Measurements from ENCODE around the gene BTN2A1. TPM values are rescaled to one million over a fixed set of nuclear protein-coding genes. Genes with fewer than 3 reads are reported as not detected.

BTN2A1 gene
- total and polyA plus RNA-seq, 10 of the 15 experiments (the other 5 are each of a cell fraction or from before 2014, with no cell fraction given) = 8.2 to 28.0 (median 15.8) TPM

DNA sequence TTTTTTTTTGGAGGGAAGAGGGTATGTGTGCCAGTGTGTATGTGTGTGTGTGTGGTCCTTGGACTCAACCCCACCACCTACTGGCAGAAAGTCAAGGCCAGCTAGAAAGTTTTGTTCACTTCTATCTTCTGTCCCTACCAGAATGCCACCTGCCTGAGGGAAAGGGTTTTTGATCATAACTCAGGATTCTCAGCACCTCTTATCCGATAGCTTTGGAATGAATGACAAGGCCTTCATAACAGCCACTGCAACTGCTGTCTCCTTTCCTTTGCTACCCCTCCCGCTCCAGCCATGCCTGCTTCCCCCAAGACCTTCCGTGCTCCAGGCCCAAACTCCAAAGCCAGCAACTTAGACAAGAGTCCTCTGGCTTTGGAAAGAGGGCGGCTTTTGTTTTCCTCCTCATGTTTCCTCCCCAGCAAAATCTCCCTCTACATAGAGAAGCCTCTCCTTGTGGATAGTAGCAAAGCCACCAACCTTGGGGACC lies 37.0 kb upstream of the BTN2A1 start (continued):
- TF ChIP-seq ATF3 (IDR thresholded peaks at IDR 0.05; ENCODE audit: borderline replicate concordance, extremely low read depth, low read depth, low read length) = no peak
- no peak for TF ChIP-seq CEBPZ (IDR thresholded peaks at IDR 0.05; ENCODE audit: low read depth, low read length)

DNA sequence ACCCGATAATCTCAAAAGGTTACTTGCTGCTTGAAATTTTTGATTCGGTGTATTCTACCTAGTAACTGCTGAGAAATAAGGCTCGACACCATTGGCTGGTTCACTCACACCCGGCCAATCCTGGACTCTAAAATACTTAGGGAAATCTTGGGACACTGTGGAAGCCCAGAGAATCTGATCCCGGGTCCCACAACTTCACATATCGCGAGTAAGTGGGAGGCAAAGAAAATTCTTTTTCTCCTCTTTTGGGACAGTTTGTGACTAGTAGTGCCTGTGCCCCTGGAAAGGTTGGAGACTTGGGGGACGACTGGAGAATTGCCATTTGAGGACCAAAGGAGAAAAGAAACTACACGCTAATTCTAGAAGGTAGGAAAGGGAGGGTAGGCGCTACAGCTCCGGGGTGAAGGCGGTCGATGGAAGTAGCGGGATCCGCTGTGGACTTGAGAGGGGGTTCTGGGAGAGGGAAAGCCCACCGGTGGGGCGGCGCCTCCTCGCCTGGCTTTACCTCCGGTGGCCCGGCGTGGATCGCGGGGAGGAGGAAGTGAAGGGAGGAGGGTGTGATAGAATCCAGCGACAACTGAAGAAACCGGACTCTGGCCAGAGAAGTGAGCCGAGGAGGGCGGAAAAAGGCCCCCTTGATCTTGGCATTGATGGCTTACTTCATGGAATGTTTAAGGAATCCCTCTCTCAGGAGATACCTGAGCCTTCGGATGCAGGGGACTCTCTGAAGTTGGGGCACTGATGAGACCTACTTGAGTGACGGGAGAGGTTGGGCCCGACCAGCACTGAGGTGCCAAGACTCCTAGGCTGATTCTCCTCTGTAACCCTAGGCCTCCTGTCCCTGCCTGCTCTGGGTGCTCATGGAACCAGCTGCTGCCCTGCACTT lies 36.3 kb upstream of the BTN2A1 start:
- peak overlapping the region; percentile 69 for H3K4me3 ChIP-seq
- ChIA-PET RAD21 (ENCODE audit: unreplicated experiment) (interaction anchor here (1.0 to 1.8 kb wide), 2 partner anchors 25 to 112 kb away, joined by 3 to 6 read pairs; no protein-coding TSS in a partner anchor), POLR2A (no interaction called here), CTCF (interaction anchor here (0.6 to 1.9 kb wide), 5 partner anchors 25 to 75 kb away, joined by 3 to 8 read pairs (median 4); no protein-coding TSS in a partner anchor), SMC1A (ENCODE audit: uncharacterized antibody, unreplicated experiment) (interaction anchor here (1.1 to 1.4 kb wide), 2 partner anchors 24 to 76 kb away, joined by 3 to 8 read pairs; no protein-coding TSS in a partner anchor)
- intact Hi-C loops (cut with micrococcal nuclease; ENCODE audit: unreplicated experiment) = no loop called here
- WGBS (ENCODE audit: insufficient coverage, insufficient replicate concordance, low lambda C conversion rate, missing lambda C conversion rate) = 1% methylated on average over 31 of the region's 31 CpGs
- H3K36me3 ChIP-seq (ENCODE audit: control insufficient read depth in 2 of 2, insufficient read depth in 2 of 2, low read length in 1 of 2) = no peaks in the 10 kb centered on the region
- in situ Hi-C loops (cut with MboI) = no loop called here
- H3K9ac ChIP-seq (ENCODE audit: control insufficient read depth, insufficient read depth, low read length) = peak overlapping the region; percentile 64
- H3K27ac ChIP-seq (ENCODE audit: control insufficient read depth, insufficient read depth) = peak overlapping the region; percentile 54
- DNase-seq (ENCODE audit: low read depth, low spot score) (peak; percentile 43), FAIRE-seq (peak; percentile 72), ATAC-seq (peak; percentile 98)
- TSS peak; percentile 74 for BruUV-seq (replicated peaks)
- no peaks in the 10 kb centered on the region for H3K79me2 ChIP-seq (ENCODE audit: control insufficient read depth, insufficient read depth, low read length)
- H3K9me3 ChIP-seq (replicated peaks; ENCODE audit: control insufficient read depth, insufficient read depth, low read length) = peaks cover 12% of the 10 kb centered on the region; the same call in 2 of the 3 replicates
- H3K27me3 ChIP-seq (replicated peaks in 1 of 2; ENCODE audit: control insufficient read depth in 2 of 2, insufficient read depth in 2 of 2, low read length in 1 of 2) = no peaks in the 10 kb centered on the region
- peak overlapping the region; percentile 92 for H2AFZ ChIP-seq (ENCODE audit: control insufficient read depth, low read depth, low read length)
- peaks cover 4% of the 10 kb centered on the region; the same call in 1 of the 2 replicates for H3K4me1 ChIP-seq (ENCODE audit: control insufficient read depth, insufficient read depth, low read length)
- H4K20me1 ChIP-seq (ENCODE audit: control insufficient read depth, insufficient read depth) = no peaks in the 10 kb centered on the region
- peak overlapping the region; percentile 80 for H3K4me2 ChIP-seq (ENCODE audit: control insufficient read depth, insufficient read depth)
- no peak for TF ChIP-seq CHD4 (IDR thresholded peaks at IDR 0.05)
- TF ChIP-seq NR2C1 (IDR thresholded peaks at IDR 0.05) = no peak
- TF ChIP-seq, protein P1, sequence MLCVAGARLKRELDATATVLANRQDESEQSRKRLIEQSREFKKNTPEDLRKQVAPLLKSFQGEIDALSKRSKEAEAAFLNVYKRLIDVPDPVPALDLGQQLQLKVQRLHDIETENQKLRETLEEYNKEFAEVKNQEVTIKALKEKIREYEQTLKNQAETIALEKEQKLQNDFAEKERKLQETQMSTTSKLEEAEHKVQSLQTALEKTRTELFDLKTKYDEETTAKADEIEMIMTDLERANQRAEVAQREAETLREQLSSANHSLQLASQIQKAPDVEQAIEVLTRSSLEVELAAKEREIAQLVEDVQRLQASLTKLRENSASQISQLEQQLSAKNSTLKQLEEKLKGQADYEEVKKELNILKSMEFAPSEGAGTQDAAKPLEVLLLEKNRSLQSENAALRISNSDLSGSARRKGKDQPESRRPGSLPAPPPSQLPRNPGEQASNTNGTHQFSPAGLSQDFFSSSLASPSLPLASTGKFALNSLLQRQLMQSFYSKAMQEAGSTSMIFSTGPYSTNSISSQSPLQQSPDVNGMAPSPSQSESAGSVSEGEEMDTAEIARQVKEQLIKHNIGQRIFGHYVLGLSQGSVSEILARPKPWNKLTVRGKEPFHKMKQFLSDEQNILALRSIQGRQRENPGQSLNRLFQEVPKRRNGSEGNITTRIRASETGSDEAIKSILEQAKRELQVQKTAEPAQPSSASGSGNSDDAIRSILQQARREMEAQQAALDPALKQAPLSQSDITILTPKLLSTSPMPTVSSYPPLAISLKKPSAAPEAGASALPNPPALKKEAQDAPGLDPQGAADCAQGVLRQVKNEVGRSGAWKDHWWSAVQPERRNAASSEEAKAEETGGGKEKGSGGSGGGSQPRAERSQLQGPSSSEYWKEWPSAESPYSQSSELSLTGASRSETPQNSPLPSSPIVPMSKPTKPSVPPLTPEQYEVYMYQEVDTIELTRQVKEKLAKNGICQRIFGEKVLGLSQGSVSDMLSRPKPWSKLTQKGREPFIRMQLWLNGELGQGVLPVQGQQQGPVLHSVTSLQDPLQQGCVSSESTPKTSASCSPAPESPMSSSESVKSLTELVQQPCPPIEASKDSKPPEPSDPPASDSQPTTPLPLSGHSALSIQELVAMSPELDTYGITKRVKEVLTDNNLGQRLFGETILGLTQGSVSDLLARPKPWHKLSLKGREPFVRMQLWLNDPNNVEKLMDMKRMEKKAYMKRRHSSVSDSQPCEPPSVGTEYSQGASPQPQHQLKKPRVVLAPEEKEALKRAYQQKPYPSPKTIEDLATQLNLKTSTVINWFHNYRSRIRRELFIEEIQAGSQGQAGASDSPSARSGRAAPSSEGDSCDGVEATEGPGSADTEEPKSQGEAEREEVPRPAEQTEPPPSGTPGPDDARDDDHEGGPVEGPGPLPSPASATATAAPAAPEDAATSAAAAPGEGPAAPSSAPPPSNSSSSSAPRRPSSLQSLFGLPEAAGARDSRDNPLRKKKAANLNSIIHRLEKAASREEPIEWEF (IDR thresholded peaks at IDR 0.05; ENCODE audit: insufficient replicate concordance, low read depth, low read length) = no peak
- TF ChIP-seq SMARCA5 (IDR thresholded peaks at IDR 0.05) = peak; percentile 41; the same call in 1 of the 2 replicates
- 0 out of 2 replicates have a peak, but pooled peaks have one; percentile 25 for TF ChIP-seq DPF2 (IDR thresholded peaks at IDR 0.05)
- TF ChIP-seq NR2F1 (conservative IDR thresholded peaks at IDR 0.05) = no peak

All from GM12878 (cell line).